Esophagus squamous epithelium (tissue), 5 donors: ENCODE results near the gene PARD3B. TPM values are rescaled to one million over a fixed set of nuclear protein-coding genes. Genes with fewer than 3 reads are reported as not detected.

ENCODE experiments used
- DNase-seq: peaks from one replicate; lab custom pipeline; 2025; lab: John Stamatoyannopoulos, UW
- H3K27ac ChIP-seq, 4 donors: fragments of 200-600 bp; sonication (generic); one replicate each; pipeline ENCODE4 v1.5.1; 2016 to 2019; ENCODE audit warnings: mild to moderate bottlenecking in 1 of 4
- H3K27me3 ChIP-seq, 4 donors: fragments of 200-600 bp; sonication (generic); 1 replicate in 3 of 4; 2 replicates in 1 of 4; pipeline versions ENCODE4 v1.5.1 to v1.6.0; 2017 to 2021; ENCODE audit warnings: antibody characterized with exemption in 1 of 4
- H3K36me3 ChIP-seq, 3 donors: fragments of 200-600 bp; sonication (generic); one replicate each; pipeline ENCODE4 v1.5.1; 2016 to 2019
- H3K4me1 ChIP-seq, 3 donors: fragments of 200-600 bp; sonication (generic); one replicate each; pipeline ENCODE4 v1.5.1; 2017 to 2019
- H3K4me3 ChIP-seq, 4 donors: fragments of 200-600 bp; sonication (generic); 1 replicate in 3 of 4; 2 replicates in 1 of 4; pipeline ENCODE4 v1.5.1; 2016 to 2019; ENCODE audit warnings: mild to moderate bottlenecking in 2 of 4, moderate library complexity in 1 of 4
- H3K9me3 ChIP-seq, 3 donors: fragments of 200-600 bp; sonication (generic); one replicate each; pipeline ENCODE4 v1.5.1; 2016 to 2019
- CTCF ChIP-seq, 6 experiments: fragments of 450-650 bp in 4 of 6; fragments of 200-600 bp in 2 of 6; sonication (generic) in 2 of 6; IDR thresholded peaks; one replicate each; pipeline ENCODE4 v1.5.1; 2016 to 2019; ENCODE audit warnings: antibody characterized with exemption in 6 of 6, mild to moderate bottlenecking in 4 of 6, moderate library complexity in 4 of 6
- POLR2A ChIP-seq, 4 donors: fragments of 450-650 bp; IDR thresholded peaks; one replicate each; pipeline ENCODE4 v1.6.1; 2017; ENCODE audit warnings: antibody characterized with exemption in 4 of 4, mild to moderate bottlenecking in 4 of 4, moderate library complexity in 3 of 4
- WGBS, 2 donors: methylation state at CpG; one replicate each; pipeline ENCODE4 v1.1.5; 2018; 5-methylcytosine and 5-hydroxymethylcytosine counted together
- intact Hi-C: fragments of 100-400 bp; cut with DNase I; formaldehyde crosslinking; loops from one replicate; pipeline ENCODE4 v1.15.0; 2022
- total RNA-seq, 4 donors: library from RNA; depleted of rRNA; stranded (reverse); fragments of >200 nt; gene quantifications; one replicate each; pipeline ENCODE4 v1.1.0, GENCODE V29; 2016
- donor health status: DM: yes; HTN: yes; CAD: no.

The PARD3B gene
- total RNA-seq, 4 donors from 2014 or later = 2.4 to 15.8 (median 4.3) TPM

- TF ChIP-seq POLR2A (IDR thresholded peaks at IDR 0.05) = no peak
- no peak for TF ChIP-seq CTCF (IDR thresholded peaks at IDR 0.05)
- DNase-seq = no peak
- peaks cover 0 to 9% (median 0%) of the 10 kb centered on the region in 3 donors for H3K4me1 ChIP-seq
- no peak overlapping the region for H3K4me3 ChIP-seq
- no peak overlapping the region for H3K27ac ChIP-seq
- H3K36me3 ChIP-seq = no peaks in the 10 kb centered on the region
- H3K27me3 ChIP-seq = no peaks in the 10 kb centered on the region
- intact Hi-C loops = no loop called here
- no peaks in the 10 kb centered on the region for H3K9me3 ChIP-seq
These were observed 982.5 kb downstream of the PARD3B start for GRCh38 chr2:205527801-205528200.

- 79 to 80% methylated on average over 2 of the region's 2 CpGs for WGBS, 2 donors
- intact Hi-C loops = no loop called here
- H3K27ac ChIP-seq = no peak overlapping the region
- TF ChIP-seq POLR2A (IDR thresholded peaks at IDR 0.05) (no peak), CTCF (IDR thresholded peaks at IDR 0.05) (no peak)
- H3K9me3 ChIP-seq = no peaks in the 10 kb centered on the region
- no peaks in the 10 kb centered on the region for H3K36me3 ChIP-seq
- no peak for DNase-seq
- H3K4me1 ChIP-seq = no peaks in the 10 kb centered on the region
- H3K4me3 ChIP-seq = no peak overlapping the region
- H3K27me3 ChIP-seq = no peaks in the 10 kb centered on the region
These were observed 985.8 kb downstream of the PARD3B start for GRCh38 chr2:205531072-205531471.

GRCh38 chr2:205531489-205532148 is 986.3 kb downstream of the PARD3B start:
- no peak overlapping the region for H3K27ac ChIP-seq
- intact Hi-C loops = no loop called here
- no peaks in the 10 kb centered on the region for H3K36me3 ChIP-seq
- no peaks in the 10 kb centered on the region for H3K9me3 ChIP-seq
- WGBS, 2 donors = 91 to 92% methylated on average over 9 of the region's 9 CpGs
- H3K4me1 ChIP-seq = no peaks in the 10 kb centered on the region
- no peaks in the 10 kb centered on the region for H3K27me3 ChIP-seq
- TF ChIP-seq POLR2A (IDR thresholded peaks at IDR 0.05) (no peak), CTCF (IDR thresholded peaks at IDR 0.05) (no peak)
- H3K4me3 ChIP-seq = no peak overlapping the region
- DNase-seq = no peak

DNA sequence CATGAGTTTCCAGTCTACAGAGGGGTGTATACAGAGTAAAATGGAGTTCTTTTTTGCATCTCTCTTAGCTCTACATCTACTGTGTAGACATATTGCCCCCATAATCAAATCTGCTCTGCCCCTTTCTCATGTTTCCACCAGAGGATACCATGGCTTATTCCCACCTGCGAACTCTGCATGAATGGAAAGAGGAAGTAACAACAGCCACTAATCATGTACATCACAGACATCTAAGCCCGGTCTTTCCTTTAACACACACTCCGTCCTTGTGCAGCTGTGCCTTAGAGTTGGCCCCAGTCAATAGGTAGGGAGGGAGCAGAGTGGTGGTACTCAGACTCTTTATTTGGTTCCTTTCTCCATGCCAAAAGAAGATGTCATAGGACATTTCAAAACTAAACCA is 989.7 kb downstream of the PARD3B start:
- intact Hi-C loops = no loop called here
- no peak for DNase-seq
- H3K27ac ChIP-seq = no peak overlapping the region
- peaks cover 0 to 5% (median 0%) of the 10 kb centered on the region in 3 donors for H3K4me1 ChIP-seq
- no peak overlapping the region for H3K4me3 ChIP-seq
- no peaks in the 10 kb centered on the region for H3K36me3 ChIP-seq
- 41 to 80% methylated on average over 3 of the region's 3 CpGs for WGBS, 2 donors
- no peak for TF ChIP-seq CTCF (IDR thresholded peaks at IDR 0.05)
- H3K27me3 ChIP-seq = no peaks in the 10 kb centered on the region
- H3K9me3 ChIP-seq = no peaks in the 10 kb centered on the region

DNA sequence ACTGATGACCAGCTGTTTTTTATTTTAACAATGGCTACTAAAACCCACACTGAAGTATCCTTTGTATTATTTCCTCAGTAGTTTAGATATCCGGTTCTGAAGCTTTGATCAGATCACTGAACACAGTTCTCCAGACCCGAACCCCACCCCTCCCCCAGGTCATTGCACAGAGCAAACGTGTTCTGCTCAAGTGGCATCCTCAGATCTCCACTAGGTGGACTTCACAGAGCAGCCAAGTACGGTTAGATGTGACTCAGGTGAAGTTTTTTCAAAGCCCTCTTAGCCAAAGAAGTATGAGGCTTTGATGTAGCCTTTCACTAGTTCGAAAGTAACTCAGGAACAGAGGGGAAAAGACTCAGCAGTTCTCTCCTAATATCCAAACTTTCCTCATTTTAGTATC is 994.3 kb downstream of the PARD3B start:
- Histone ChIP-seq H3K36me3 (no peaks in the 10 kb centered on the region), H3K9me3 (no peaks in the 10 kb centered on the region), H3K27ac (no peak overlapping the region), H3K4me1 (peaks cover 0 to 5% (median 0%) of the 10 kb centered on the region in 3 donors), H3K4me3 (no peak overlapping the region), H3K27me3 (no peaks in the 10 kb centered on the region)
- no peak for DNase-seq
- intact Hi-C loops = no loop called here
- WGBS, 2 donors = 59 to 60% methylated on average over 4 of the region's 5 CpGs
- TF ChIP-seq POLR2A (IDR thresholded peaks at IDR 0.05) (no peak), CTCF (IDR thresholded peaks at IDR 0.05) (no peak)
